NCI-H2196 treated with DMSO at 0.1 percent for 48 hours (cell line): ENCODE measurements around the gene ARHGAP12.
"Not testable (repeated sequence)": the region's sequence is repeated elsewhere in the genome, so short reads cannot be mapped to it uniquely, and the experiment has no call there.

ENCODE experiments used
- DNase-seq: peaks from one replicate; lab custom pipeline; 2025; ENCODE audit not compliant: unreplicated experiment; lab: John Stamatoyannopoulos, UW

Gene ARHGAP12

DNA sequence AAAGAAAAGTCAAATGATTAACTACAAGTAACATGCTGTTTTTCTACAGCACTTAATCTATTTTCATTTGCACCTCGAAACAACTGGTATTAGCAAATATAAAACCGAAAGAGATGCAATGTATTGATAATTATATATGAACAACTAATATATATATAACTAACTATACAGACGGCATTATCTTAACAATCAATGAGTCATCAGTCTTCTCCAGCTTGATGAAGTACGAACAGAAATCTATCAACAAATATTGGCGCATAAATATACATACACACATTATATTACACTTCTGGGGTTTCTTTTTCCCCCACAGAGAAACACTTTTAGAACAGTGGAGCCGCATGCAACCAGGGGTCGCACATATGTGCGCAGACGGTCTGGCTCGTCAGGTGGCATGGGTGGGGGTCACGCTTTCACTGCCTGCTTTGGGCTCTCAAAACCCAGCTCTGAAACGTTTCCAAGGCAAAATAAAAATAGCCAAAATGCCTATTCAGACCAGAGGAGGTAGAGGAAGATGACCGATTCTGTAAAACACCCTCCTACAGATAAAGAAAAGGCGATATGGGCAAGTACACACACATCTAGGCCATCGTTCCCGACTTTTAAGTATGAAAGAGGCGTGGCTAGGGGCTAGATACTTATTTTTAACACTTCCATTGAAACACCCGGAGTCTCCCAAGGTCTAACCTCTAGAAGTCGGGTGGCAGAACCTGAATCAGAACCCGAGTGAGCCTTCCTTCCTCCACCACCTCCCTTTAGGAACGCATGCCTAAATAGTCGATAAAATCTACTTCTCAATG lies 1.7 kb downstream of the ARHGAP12 start:
- DNase-seq, result no peak

GRCh38 chr10:31926160-31926559 lies 2.5 kb downstream of the ARHGAP12 start:
- DNase-seq, result no peak

DNA sequence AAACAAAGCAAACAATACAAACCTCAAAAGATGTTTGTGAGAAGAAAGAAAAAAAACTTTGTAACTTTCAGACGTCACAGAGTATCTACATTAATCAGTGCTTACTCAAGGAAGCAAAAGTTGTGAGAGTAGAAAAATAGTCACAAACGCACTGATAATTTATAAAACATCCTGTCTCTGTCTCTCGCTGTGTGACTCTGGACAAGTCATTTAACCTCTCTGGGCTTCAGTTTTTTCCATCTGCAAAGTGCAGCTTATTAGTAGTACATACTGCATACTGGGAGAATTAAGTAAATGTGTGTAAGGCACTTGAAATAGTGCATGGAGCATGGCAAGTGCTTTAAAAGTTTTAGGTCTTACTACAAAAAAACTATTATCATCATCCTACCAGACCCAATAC lies 3.8 kb downstream of the ARHGAP12 start:
- DNase-seq, result no peak

DNA sequence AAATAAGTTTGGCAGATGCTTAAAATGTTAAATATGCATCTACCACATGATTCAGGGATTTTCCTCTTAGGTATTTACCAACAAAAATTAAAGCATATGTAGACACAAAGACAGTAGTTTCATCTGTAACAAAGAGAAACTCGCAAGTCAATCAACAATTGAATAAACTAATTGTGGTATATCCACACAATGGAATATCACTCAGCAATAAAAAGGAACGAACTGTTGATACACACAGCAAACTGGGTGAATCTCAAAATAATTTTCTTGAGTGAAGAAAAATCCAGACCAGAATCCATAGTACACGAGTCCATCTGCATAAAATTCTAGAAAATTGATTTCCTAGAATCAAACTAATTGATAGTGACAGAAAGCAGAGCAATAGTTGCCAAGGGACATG lies 5.2 kb downstream of the ARHGAP12 start:
- no peak for DNase-seq

- DNase-seq, result no peak
Observed at GRCh38 chr10:31921031-31921430, 7.6 kb downstream of the ARHGAP12 start.

- DNase-seq, result no peak
Observed at GRCh38 chr10:31920538-31920937, 8.1 kb downstream of the ARHGAP12 start.

GRCh38 chr10:31918671-31919409 lies 9.8 kb downstream of the ARHGAP12 start:
- DNase-seq, result no peak

DNA sequence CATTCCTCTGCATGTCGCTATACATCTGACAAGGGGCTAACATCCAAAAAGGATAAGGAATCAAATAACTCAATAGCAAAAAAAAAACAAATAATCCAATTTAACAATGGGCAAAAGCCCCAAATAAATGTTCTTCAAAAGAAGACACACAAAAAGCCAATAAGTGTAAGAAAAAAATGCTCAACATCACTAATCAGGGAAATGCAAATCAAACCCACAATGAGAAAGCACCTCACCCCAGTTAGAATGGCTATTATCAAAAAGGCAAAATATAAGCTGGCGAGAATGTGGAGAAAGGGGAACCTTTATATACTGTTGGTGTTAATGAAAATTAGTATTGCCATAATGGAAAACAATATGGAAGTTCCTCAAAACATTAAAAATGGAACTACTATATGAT lies 14.3 kb downstream of the ARHGAP12 start:
- no peak for DNase-seq

DNA sequence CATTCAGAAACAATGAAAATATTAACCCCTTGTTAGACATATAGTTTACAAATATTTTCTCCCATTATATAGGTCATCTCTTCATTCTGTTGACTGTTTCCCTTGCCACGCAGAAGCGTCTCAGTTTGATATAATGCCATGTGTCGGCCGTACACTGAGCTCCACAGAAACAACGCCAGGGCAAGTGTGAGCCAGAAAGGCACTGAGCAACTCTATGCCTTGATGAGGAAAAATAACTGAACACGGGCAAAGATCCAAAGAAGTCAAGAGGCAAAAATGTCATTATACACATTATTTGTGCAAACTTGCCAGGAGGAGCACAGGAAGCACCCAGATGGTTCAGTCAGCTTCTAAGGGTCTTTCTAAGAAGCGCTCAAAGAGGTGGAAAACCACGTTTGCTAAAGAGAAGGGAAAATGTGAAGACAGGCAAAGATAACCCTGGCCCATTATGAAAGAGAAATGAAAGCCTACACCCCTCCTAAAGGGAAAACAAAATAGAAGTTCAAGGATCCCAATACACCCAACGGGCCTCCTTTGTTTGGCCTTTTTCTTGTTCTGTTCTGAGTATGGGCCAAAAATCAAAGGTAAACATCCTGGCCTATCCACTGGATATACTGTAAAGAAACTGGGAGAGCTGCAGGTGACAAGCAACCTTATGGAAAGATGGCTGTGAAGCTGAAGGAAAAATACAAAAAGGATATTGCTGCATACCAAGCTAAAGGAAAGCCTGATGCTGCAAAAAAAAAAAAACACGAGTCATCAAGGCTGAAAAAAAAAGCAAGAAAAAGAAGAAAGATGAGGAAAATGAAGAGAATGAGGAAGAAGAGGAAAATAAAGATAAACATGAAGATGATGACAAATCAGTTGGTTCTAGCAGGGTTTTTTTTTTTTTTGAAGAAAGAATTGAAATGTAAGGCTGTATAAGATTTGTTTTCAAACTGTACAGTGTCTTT lies 15.5 kb downstream of the ARHGAP12 start:
- no peak for DNase-seq

GRCh38 chr10:31912289-31912688 lies 16.3 kb downstream of the ARHGAP12 start:
- no peak for DNase-seq

DNA sequence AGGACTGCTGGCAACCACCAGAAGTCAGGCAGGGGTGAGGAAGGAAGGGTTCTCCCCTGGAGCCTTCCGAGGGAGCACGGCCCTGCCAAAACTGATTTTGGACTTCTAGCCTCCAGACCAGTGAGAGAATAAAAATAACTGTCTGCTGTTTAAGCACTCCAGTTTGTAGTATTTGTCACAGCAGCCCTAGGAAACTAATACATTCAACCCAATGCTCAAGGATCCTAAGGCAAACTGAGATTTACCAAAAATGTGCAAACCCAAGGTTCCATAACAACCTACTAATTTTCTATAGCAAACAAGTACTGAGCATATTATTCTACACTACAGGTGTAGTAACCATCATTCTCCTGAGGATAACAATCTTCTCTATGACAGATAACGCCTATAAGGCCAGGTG lies 18.6 kb downstream of the ARHGAP12 start:
- no peak for DNase-seq

DNA sequence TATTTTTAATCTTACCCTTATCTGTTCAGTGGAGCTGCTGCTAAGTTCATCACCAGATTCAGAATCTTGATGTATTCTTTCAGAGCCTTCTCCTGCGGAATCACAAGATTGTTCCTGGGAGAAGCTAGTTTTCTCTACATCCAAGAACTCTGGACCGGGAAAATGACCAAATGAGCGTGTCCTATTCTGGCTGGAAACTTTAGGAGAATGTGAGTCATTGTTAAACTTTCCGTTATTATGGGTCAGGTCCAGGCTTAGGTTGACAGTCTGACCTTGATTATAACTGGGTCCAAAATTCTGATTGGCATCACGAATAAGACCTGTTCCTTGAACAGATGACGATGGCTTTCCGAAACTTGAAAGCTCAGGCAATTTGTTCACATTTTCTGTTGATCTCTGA lies 20.5 kb downstream of the ARHGAP12 start:
- DNase-seq, result no peak

GRCh38 chr10:31906039-31906438 lies 22.6 kb downstream of the ARHGAP12 start:
- no peak for DNase-seq

DNA sequence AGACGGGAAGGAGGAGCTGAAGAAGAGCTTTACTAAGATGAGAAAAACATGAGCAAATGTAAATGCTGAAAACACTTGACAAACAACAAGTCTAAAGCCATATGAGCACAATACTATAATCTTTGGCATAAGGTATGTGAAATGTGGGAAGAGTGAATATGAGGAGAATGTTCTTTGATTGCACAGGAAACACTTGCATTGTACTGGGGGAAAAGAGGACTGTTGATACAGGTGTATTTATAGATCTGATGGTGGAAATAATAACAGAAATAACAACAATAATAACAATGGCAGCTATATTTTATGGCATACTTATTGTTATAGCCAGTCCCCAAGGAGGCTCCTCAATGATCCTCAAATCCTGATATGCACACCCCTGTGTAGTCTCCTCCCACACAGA lies 23.0 kb downstream of the ARHGAP12 start:
- no peak for DNase-seq

DNA sequence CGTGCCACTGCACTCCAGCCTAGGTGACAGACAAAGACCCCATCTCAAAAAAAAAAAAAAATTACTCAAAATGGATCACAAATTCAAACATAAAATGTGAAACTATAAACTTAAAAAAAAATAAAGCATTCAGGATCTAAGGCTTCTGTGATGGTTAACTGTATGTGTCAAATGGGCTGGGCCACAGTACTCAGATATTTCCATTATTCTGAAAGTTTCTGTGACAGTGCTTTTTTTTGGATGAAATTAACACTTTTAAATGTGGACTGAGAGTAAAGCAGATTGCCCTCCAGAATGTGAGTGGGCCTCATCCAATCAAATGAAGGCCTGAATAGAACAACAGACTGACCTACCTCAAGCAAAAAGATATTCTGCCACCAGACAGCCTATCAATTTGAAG lies 26.0 kb downstream of the ARHGAP12 start:
- DNase-seq, result no peak

GRCh38 chr10:31897506-31897905 lies 31.1 kb downstream of the ARHGAP12 start:
- DNase-seq, result no peak

DNA sequence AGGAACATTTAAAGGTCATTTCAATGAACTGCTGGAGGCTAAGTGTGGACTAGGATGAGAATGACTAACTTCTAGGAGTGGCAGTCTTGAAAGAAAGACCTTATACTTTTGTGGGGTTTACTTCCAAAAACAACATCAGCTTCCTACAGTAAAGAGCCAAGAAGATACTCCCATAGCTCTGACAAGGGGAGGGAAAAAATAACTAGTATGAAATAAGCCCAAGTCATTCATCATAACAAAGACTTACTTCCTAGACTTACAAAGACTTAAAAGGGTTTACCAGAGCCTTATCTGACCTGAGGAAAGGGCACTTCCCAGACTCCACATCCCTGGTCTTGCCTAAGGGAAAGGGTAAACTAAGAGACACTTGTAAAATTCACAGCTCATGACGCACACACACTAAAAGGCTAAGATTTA lies 31.7 kb downstream of the ARHGAP12 start:
- DNase-seq, result no peak

GRCh38 chr10:31895722-31896121 lies 32.9 kb downstream of the ARHGAP12 start:
- DNase-seq, result not testable (repeated sequence)

GRCh38 chr10:31888442-31888841 lies 40.2 kb downstream of the ARHGAP12 start:
- no peak for DNase-seq

- DNase-seq, result no peak
Observed at GRCh38 chr10:31887850-31888249, 40.8 kb downstream of the ARHGAP12 start.

- no peak for DNase-seq
Observed at GRCh38 chr10:31886885-31887284, 41.7 kb downstream of the ARHGAP12 start.
